Esophagus (tissue), 2 donors: ENCODE measurements around the gene GPATCH11. TPM values are rescaled to one million over a fixed set of nuclear protein-coding genes. Genes with fewer than 3 reads are reported as not detected.

Experiments
- H3K27ac ChIP-seq, 2 donors: one replicate each; pipeline ENCODE4 v1.5.1; 2013; ENCODE audit warnings: low read depth in 2 of 2, mild to moderate bottlenecking in 2 of 2, inconsistent platforms in 1 of 2, low read length in 1 of 2, moderate library complexity in 1 of 2
- H3K27me3 ChIP-seq, 2 donors: one replicate each; pipeline ENCODE4 v1.6.1; 2013; ENCODE audit warnings: low read length in 2 of 2, control low read depth in 1 of 2, mild to moderate bottlenecking in 1 of 2; ENCODE audit not compliant: insufficient read depth in 2 of 2, control insufficient read depth in 1 of 2
- H3K36me3 ChIP-seq, 2 donors: one replicate each; pipeline ENCODE4 v1.6.1; 2013; ENCODE audit warnings: low read length in 1 of 2; ENCODE audit not compliant: control insufficient read depth in 2 of 2, insufficient read depth in 2 of 2
- H3K4me1 ChIP-seq, 2 donors: one replicate each; pipeline ENCODE4 v1.6.1; 2013; ENCODE audit warnings: low read length in 1 of 2; ENCODE audit not compliant: control insufficient read depth in 2 of 2, insufficient read depth in 2 of 2
- H3K4me3 ChIP-seq, 2 donors: one replicate each; pipeline ENCODE4 v1.5.1; 2013; ENCODE audit warnings: low read length in 2 of 2, mild to moderate bottlenecking in 2 of 2, low read depth in 1 of 2, moderate library complexity in 1 of 2
- H3K9me3 ChIP-seq, 2 donors: one replicate each; pipeline ENCODE4 v1.6.1; 2013; ENCODE audit warnings: mild to moderate bottlenecking in 2 of 2, low read depth in 1 of 2, low read length in 1 of 2, moderate library complexity in 1 of 2; ENCODE audit not compliant: control insufficient read depth in 2 of 2, insufficient read depth in 1 of 2
- WGBS, 2 donors: extraction: QIAGEN DNeasy Blood & Tissue Kit; methylation state at CpG; one replicate each; pipeline ENCODE4 v1.1.7; 2013; 5-methylcytosine and 5-hydroxymethylcytosine counted together
- polyA plus RNA-seq, 2 donors: library from polyadenylated mRNA; stranded (reverse); fragments of 200-250 nt; gene quantifications; one replicate each; pipeline ENCODE4 v1.2.3, GENCODE V29; 2013
- donor health status: healthy with polysubstance abuse.
- donor health status: Bipolar disorder and iron deficiency.

Gene GPATCH11
- 1 to 10 TPM; 2.7 to 2.8 TPM for polyA plus RNA-seq

GRCh38 chr2:37083873-37084794 is at the start of gene GPATCH11, which contains the start of gene HEATR5B:
GPATCH11 (plus strand) TSS chr2:37084518; CDS start chr2:37088382, 3,864 bp downstream.
HEATR5B (minus strand) TSS chr2:37084372; CDS start chr2:37083414, 958 bp downstream.
- Histone ChIP-seq H3K9me3 (no peaks in the 10 kb centered on the region), H3K27ac (peak within 1 kb of the TSS; percentile 87 to 91), H3K4me3 (peak within 1 kb of the TSS; percentile 75 to 82), H3K4me1 (peaks cover 0 to 6% of the 10 kb centered on the region in 2 donors), H3K36me3 (peaks cover 2 to 6% of the 10 kb centered on the region in 2 donors), H3K27me3 (no peaks in the 10 kb centered on the region)
- 0% methylated on average over 74 of the region's 74 CpGs for WGBS, 2 donors

- Histone ChIP-seq H3K27me3 (no peaks in the 10 kb centered on the region), H3K27ac (no peak overlapping the region), H3K4me1 (no peaks in the 10 kb centered on the region), H3K36me3 (peaks cover 0 to 4% of the 10 kb centered on the region in 2 donors), H3K4me3 (no peak overlapping the region), H3K9me3 (no peaks in the 10 kb centered on the region)
- WGBS, 2 donors = 87 to 92% methylated on average over 2 of the region's 2 CpGs
Measured at GRCh38 chr2:37037771-37038170, 46.5 kb upstream of the GPATCH11 start.

GRCh38 chr2:37039580-37039979 is 44.7 kb upstream of the GPATCH11 start:
- H3K27me3 ChIP-seq = no peaks in the 10 kb centered on the region
- H3K4me1 ChIP-seq = no peaks in the 10 kb centered on the region
- H3K4me3 ChIP-seq = no peak overlapping the region
- H3K9me3 ChIP-seq = no peaks in the 10 kb centered on the region
- no peak overlapping the region for H3K27ac ChIP-seq
- WGBS, 2 donors = 89 to 92% methylated on average over 3 of the region's 3 CpGs
- H3K36me3 ChIP-seq = peaks cover 0 to 4% of the 10 kb centered on the region in 2 donors

GRCh38 chr2:37052600-37053332 is 31.6 kb upstream of the GPATCH11 start:
- Histone ChIP-seq H3K9me3 (no peaks in the 10 kb centered on the region), H3K4me1 (no peaks in the 10 kb centered on the region), H3K27ac (no peak overlapping the region), H3K4me3 (no peak overlapping the region), H3K27me3 (no peaks in the 10 kb centered on the region), H3K36me3 (peaks cover 3 to 4% of the 10 kb centered on the region in 2 donors)
- 88 to 90% methylated on average over 5 of the region's 5 CpGs for WGBS, 2 donors

- Histone ChIP-seq H3K27me3 (no peaks in the 10 kb centered on the region), H3K9me3 (no peaks in the 10 kb centered on the region), H3K4me3 (no peak overlapping the region), H3K27ac (no peak overlapping the region), H3K36me3 (peaks cover 4 to 12% of the 10 kb centered on the region in 2 donors), H3K4me1 (no peaks in the 10 kb centered on the region)
- WGBS, 2 donors = 82 to 92% methylated on average over 3 of the region's 3 CpGs
Measured at GRCh38 chr2:37059841-37060240, 24.5 kb upstream of the GPATCH11 start.

GRCh38 chr2:37060446-37060845 is 23.9 kb upstream of the GPATCH11 start:
- H3K27ac ChIP-seq = no peak overlapping the region
- H3K4me1 ChIP-seq = no peaks in the 10 kb centered on the region
- no peaks in the 10 kb centered on the region for H3K27me3 ChIP-seq
- H3K9me3 ChIP-seq = no peaks in the 10 kb centered on the region
- WGBS, 2 donors = 84 to 93% methylated on average over 7 of the region's 7 CpGs
- peaks cover 4 to 12% of the 10 kb centered on the region in 2 donors for H3K36me3 ChIP-seq
- H3K4me3 ChIP-seq = no peak overlapping the region

- Histone ChIP-seq H3K4me1 (no peaks in the 10 kb centered on the region), H3K36me3 (peaks cover 4 to 14% of the 10 kb centered on the region in 2 donors), H3K4me3 (no peak overlapping the region), H3K27me3 (no peaks in the 10 kb centered on the region), H3K9me3 (no peaks in the 10 kb centered on the region), H3K27ac (no peak overlapping the region)
Measured at GRCh38 chr2:37061013-37061711, 23.2 kb upstream of the GPATCH11 start.

DNA sequence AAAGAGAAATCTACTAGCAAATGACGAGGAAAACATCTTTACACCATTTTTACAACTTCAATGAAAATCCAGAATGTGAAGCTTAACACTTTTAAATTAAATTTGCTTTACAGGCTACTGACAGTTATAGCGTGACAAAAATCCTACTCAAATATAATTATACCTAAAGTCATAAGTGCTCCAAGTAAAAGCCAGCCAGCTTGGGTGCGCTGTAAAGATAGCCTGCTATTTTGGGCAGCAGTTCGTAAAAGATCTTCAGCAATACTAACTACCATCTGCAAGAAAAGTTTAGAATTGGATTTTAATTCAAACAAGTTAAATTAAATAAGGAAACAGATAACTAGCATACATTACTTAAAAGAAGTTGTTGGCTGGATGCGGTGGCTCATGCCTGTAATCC is 22.5 kb upstream of the GPATCH11 start:
- WGBS, 2 donors = 96 to 97% methylated on average over 5 of the region's 5 CpGs
- Histone ChIP-seq H3K36me3 (peaks cover 4 to 11% of the 10 kb centered on the region in 2 donors), H3K4me1 (no peaks in the 10 kb centered on the region), H3K27ac (no peak overlapping the region), H3K4me3 (no peak overlapping the region), H3K9me3 (no peaks in the 10 kb centered on the region), H3K27me3 (no peaks in the 10 kb centered on the region)

GRCh38 chr2:37068686-37069085 is 15.6 kb upstream of the GPATCH11 start:
- Histone ChIP-seq H3K27ac (no peak overlapping the region), H3K36me3 (peaks cover 6 to 8% of the 10 kb centered on the region in 2 donors), H3K9me3 (no peaks in the 10 kb centered on the region), H3K27me3 (no peaks in the 10 kb centered on the region), H3K4me3 (no peak overlapping the region), H3K4me1 (no peaks in the 10 kb centered on the region)
- WGBS, 2 donors = 84 to 86% methylated on average over 6 of the region's 6 CpGs
